ENCODE results near the gene NDUFA8. TPM values are rescaled to one million over a fixed set of nuclear protein-coding genes. Genes with fewer than 3 reads are reported as not detected.

NDUFA8 gene
- polyA plus RNA-seq, 3 donors = 44.4 to 99.1 (median 76.9) TPM

- 85 to 94% (median 93%) methylated on average over 6 of the region's 6 CpGs for WGBS, 3 donors
- no peak overlapping the region for H3K27ac ChIP-seq (ENCODE audit: low read depth, low read length)
Measured at GRCh38 chr9:122188369-122188768, 28.8 kb upstream of the NDUFA8 start.

DNA sequence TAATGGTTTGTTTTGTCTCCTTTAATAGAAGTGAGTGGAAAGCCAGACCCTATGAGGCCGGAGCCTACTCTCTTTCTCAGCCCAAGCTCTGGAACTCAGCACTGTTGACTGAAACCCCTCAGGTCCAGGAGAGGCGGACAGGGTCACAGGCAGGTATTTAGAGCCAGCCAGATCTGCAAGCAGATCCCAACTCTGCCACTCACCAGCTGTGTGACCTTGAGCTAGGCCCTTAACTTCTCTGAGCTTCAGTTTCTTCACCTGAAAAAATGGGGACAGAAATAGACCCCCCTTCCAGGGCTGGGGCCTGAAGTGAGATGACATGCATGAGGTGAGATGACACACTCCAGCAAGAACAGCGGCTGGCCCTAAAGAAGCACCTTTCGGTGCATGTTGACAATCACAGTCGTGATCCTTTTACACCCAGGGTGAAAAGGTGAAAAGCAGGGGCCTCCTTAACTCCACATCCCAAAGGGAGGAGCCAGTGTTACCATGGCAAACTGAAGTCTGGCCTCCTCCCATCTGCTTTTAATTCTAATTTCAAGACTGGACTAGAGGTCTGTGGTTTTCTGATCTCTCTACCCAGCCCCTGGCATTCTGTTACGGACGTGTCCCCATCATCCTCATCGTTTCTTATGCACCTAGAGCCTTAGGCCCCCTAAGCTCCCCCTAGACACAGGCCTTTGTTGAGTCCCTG, 27.3 kb upstream of the NDUFA8 start:
- H3K27ac ChIP-seq (ENCODE audit: low read depth, low read length) = no peak overlapping the region
- WGBS, 3 donors = 90 to 92% (median 91%) methylated on average over 8 of the region's 8 CpGs

DNA sequence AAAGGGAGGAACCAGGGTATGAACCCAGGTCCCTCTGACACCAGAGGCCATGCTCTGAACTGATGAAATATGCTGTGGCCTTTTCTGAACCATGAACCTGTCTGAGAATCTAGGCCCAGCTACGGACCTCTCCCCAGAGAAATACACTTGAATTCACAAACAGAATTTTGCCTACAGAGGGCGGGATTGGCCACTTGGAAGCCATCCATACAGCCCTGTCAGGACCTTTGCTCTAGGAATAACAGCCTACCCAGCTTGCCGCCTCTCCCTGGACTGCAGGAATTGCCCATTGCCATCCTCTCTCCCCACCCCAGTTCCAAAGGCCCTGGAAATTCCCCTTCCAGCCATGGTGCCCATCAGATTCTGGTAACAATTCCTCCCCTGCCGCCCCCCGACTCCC, 26.7 kb upstream of the NDUFA8 start:
- 56 to 86% (median 72%) methylated on average over 5 of the region's 5 CpGs for whole genome bisulfite sequencing, 3 donors

GRCh38 chr9:122184551-122184950, 25.0 kb upstream of the NDUFA8 start:
- WGBS, 3 donors = 77 to 87% (median 87%) methylated on average over 1 of the region's 1 CpG

More for the DNA sequence above, 26.7 kb upstream of the NDUFA8 start:
- no peak overlapping the region for H3K27ac ChIP-seq (ENCODE audit: low read depth, low read length)

GRCh38 chr9:122183501-122183900, 23.9 kb upstream of the NDUFA8 start:
- 46 to 70% (median 62%) methylated on average over 7 of the region's 7 CpGs for WGBS, 3 donors
- no peak overlapping the region for H3K27ac ChIP-seq (ENCODE audit: low read depth, low read length)

More at GRCh38 chr9:122184551-122184950, 25.0 kb upstream of the NDUFA8 start:
- no peak overlapping the region for H3K27ac ChIP-seq (ENCODE audit: low read depth, low read length)

DNA sequence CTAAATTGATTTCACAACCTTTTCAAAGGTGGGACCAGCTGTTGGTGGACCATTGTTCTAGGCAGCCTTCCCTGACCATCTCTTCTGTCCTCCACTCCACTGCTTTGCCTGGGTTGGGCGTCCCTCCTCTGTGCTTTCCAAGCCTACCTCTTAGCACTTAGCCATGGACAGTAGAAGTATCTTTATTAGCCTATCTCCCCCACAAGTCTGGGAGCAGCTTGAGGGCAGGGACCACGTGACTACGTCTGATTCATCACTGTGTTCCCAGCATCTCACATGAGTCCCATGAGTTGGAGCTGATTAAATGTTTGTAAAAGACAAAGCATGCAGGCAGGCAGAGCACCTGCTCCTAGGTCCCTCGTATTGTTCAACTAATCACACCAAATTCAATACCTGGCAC, 21.1 kb upstream of the NDUFA8 start:
- 42 to 67% (median 49%) methylated on average over 4 of the region's 4 CpGs for WGBS, 3 donors
- H3K27ac ChIP-seq (ENCODE audit: low read depth, low read length) = no peak overlapping the region

- no peak overlapping the region for H3K27ac ChIP-seq (ENCODE audit: low read depth, low read length)
- WGBS, 3 donors = 73 to 77% (median 73%) methylated on average over 2 of the region's 2 CpGs
Measured at GRCh38 chr9:122179690-122180074, 20.1 kb upstream of the NDUFA8 start.

GRCh38 chr9:122179054-122179689, 19.6 kb upstream of the NDUFA8 start:
- no peak overlapping the region for H3K27ac ChIP-seq (ENCODE audit: low read depth, low read length)
- 75 to 90% (median 77%) methylated on average over 5 of the region's 5 CpGs for WGBS, 3 donors

GRCh38 chr9:122176916-122177315, 17.3 kb upstream of the NDUFA8 start:
- WGBS, 3 donors = 79 to 92% (median 83%) methylated on average over 2 of the region's 2 CpGs
- H3K27ac ChIP-seq (ENCODE audit: low read depth, low read length) = no peak overlapping the region

- 74 to 95% (median 86%) methylated on average over 3 of the region's 3 CpGs for WGBS, 3 donors
- no peak overlapping the region for H3K27ac ChIP-seq (ENCODE audit: low read depth, low read length)
Measured at GRCh38 chr9:122173670-122174069, 14.1 kb upstream of the NDUFA8 start.

GRCh38 chr9:122172131-122172530, 12.6 kb upstream of the NDUFA8 start:
- WGBS, 3 donors = 89 to 93% (median 92%) methylated on average over 7 of the region's 7 CpGs
- no peak overlapping the region for H3K27ac ChIP-seq (ENCODE audit: low read depth, low read length)

DNA sequence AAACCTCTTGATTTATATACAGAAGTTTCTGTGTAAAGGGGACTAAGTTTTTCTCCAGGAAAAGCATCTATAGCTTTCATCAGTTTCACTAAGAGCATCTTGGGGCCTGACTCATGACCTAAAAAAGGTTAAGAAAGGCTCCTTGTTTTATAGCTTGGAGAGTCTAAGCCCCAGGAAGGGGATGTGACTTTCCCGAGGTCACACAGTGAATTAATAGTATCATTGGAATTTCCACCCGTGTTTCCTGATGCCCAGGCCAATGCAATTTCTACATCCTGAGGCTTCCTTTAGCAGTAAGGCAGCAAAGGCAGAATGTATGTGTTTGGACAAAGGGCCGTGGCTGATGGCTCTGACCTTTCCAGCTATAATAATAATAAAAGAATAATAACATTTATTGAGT, 8.8 kb upstream of the NDUFA8 start:
- WGBS, 3 donors = 56 to 63% (median 62%) methylated on average over 3 of the region's 3 CpGs
- no peak overlapping the region for H3K27ac ChIP-seq (ENCODE audit: low read depth, low read length)

- H3K27ac ChIP-seq (ENCODE audit: low read depth, low read length) = no peak overlapping the region
- WGBS, 3 donors = 31 to 47% (median 37%) methylated on average over 2 of the region's 2 CpGs
Measured at GRCh38 chr9:122164286-122164685, 4.7 kb upstream of the NDUFA8 start.

DNA sequence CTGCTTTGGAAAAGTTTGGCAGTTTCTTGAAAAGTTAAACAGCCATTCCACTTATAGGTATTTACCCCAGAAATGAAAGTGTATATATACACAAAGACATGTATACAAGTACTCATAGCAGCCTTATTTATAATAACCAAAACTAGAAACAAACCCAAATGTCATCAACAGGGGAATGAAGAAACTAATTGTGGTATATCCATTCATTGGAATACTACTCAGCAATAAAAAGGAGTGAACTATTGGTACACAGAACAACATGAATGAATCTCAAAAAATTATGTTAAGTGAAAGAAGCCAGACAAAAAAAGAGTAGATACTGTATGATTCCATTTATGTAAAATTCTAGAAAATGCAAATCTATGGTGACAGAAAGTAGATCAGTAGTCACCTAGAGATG, 2.8 kb upstream of the NDUFA8 start:
- no peak overlapping the region for H3K27ac ChIP-seq (ENCODE audit: low read depth, low read length)

DNA sequence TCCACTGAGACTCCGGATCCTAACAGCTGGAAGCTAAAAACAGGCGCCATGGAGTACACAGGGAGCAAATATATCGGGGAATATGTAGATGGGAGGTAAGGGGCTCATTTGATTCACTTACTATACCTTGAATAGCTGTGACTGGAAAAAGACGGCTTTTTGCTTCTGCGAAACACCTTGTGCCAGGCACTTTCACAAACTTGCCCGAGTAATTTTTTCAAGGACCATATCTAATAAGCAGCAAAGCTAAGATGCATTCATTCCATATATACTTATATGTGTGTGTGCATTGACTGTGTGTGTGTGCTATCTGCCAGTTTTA, 307 bp upstream of the NDUFA8 start:
- WGBS, 3 donors = 12 to 26% (median 23%) methylated on average over 6 of the region's 6 CpGs

GRCh38 chr9:122158202-122158601, 1.4 kb downstream of the NDUFA8 start:
- 25 to 73% (median 72%) methylated on average over 3 of the region's 3 CpGs for WGBS, 3 donors
- no peak overlapping the region for H3K27ac ChIP-seq (ENCODE audit: low read depth, low read length)

More for the DNA sequence above, 307 bp upstream of the NDUFA8 start:
- no peak overlapping the region for H3K27ac ChIP-seq (ENCODE audit: low read depth, low read length)

DNA sequence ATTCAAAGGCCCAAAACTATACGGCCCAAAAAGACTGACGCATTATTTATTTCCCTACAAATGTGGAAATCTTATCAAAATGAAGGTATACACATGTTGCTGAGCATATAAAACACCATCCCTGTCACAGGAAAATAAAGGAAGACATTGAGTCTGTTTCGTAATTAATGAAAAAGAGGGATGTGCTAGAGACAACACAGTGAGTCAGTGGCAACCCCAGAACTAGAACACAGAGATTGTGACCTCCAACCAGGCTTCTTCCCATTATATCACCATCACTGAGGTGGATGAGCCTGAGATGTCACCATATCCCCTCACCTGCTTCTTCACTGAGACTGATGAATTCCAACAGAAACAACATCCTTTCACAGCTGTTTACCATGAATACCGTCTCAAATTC, 3.8 kb downstream of the NDUFA8 start:
- WGBS, 3 donors = 82 to 86% (median 85%) methylated on average over 4 of the region's 4 CpGs
- H3K27ac ChIP-seq (ENCODE audit: low read depth, low read length) = no peak overlapping the region

DNA sequence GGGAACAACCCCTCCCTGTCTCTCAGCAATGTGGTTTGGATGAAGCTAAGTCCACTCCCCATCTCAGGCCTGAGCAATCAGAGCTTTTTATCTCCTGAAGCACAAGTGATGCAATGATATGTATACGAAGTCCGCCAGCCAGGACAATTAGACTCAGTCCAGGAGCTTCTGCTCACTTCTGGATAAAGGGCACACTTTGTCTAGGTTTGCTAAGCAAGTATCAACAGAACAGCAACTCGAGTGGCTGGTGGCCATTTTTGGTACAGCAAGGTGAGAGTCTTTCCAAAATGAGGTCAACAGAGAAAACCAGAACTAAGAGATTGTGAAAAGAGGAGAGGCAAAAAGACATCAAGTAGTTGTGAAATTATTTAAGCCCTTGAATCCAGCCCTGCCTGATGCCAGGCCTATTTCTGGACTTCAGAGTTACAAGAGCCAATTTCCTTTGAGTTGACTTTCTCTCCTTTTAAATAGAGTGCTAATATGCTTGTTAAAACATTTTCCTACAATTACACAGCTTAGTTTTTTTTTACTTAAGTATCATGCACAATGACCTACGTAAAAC, 8.2 kb downstream of the NDUFA8 start:
- WGBS, 3 donors = 75 to 82% (median 78%) methylated on average over 4 of the region's 4 CpGs
- no peak overlapping the region for H3K27ac ChIP-seq (ENCODE audit: low read depth, low read length)

DNA sequence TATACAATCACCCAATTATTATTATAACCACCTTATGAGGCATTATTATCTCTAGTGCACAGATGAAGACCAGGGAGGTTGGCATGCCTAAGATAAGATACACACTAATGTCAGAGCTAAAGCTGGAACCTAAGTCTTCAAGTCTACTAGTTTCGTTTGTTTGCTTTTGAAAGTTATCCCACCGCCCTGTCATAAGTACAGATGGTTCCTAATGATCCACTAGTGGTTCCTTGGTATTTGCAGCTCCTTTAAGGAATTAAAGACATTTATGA, 14.1 kb downstream of the NDUFA8 start:
- WGBS, 3 donors = 96 to 98% (median 97%) methylated on average over 2 of the region's 2 CpGs
- H3K27ac ChIP-seq (ENCODE audit: low read depth, low read length) = no peak overlapping the region
